Neural cell (in vitro differentiated cells): ENCODE measurements around the gene RALA. TPM values are rescaled to one million over a fixed set of nuclear protein-coding genes. Genes with fewer than 3 reads are reported as not detected.

ENCODE experiments used
- H2AFZ ChIP-seq: fragments of 200-600, 300-800 bp; sonication (generic), shearing (Covaris generic); 2 replicates; pipeline ENCODE4 v1.6.0; 2014; ENCODE audit warnings: low read depth, mild to moderate bottlenecking, antibody characterized with exemption, low read length, moderate library complexity
- H3F3A ChIP-seq: fragments of 200-600 bp; shearing (Covaris generic); 2 replicates; pipeline ENCODE4 v1.6.1; 2016; ENCODE audit warnings: mild to moderate bottlenecking, moderate library complexity, mixed read lengths, antibody characterized with exemption, low read length; ENCODE audit not compliant: insufficient read depth, poor library complexity, severe bottlenecking
- H3K27ac ChIP-seq: fragments of 200-600, 300-800 bp; sonication (generic), shearing (Covaris generic); 2 replicates; pipeline ENCODE4 v1.5.1; 2014; ENCODE audit warnings: mild to moderate bottlenecking, low read length, moderate library complexity
- H3K27me3 ChIP-seq: fragments of 300-800, 200-600 bp; sonication (generic), shearing (Covaris generic); 2 replicates; pipeline ENCODE4 v1.6.0; 2014; ENCODE audit warnings: mild to moderate bottlenecking, low read depth, low read length, moderate library complexity; ENCODE audit not compliant: insufficient read depth
- H3K36me3 ChIP-seq: fragments of 300-800, 200-600 bp; sonication (generic), shearing (Covaris generic); 2 replicates; pipeline ENCODE4 v1.5.1; 2014; ENCODE audit warnings: mild to moderate bottlenecking, antibody characterized with exemption, low read length, moderate library complexity; ENCODE audit not compliant: insufficient read depth
- H3K4me2 ChIP-seq: fragments of 300-800, 200-600 bp; sonication (generic), shearing (Covaris generic); 2 replicates; pipeline ENCODE4 v1.6.0; 2014; ENCODE audit warnings: mild to moderate bottlenecking, low read length
- H3K4me3 ChIP-seq: fragments of 300-800, 200-600 bp; sonication (generic), shearing (Covaris generic); 2 replicates; pipeline ENCODE4 v1.5.1; 2014; ENCODE audit warnings: mild to moderate bottlenecking, low read length, moderate library complexity
- H3K79me2 ChIP-seq: fragments of 200-600 bp; shearing (Covaris generic); replicated peaks from 2 replicates; pipeline ENCODE4 v1.6.0; 2014; ENCODE audit warnings: mild to moderate bottlenecking, low read length, moderate library complexity; ENCODE audit not compliant: insufficient read depth
- H3K9ac ChIP-seq: fragments of 300-800, 200-600 bp; sonication (generic), shearing (Covaris generic); 2 replicates; pipeline ENCODE4 v1.6.1; 2016; ENCODE audit warnings: mild to moderate bottlenecking, low read length, mixed read lengths
- H3K9me2 ChIP-seq: fragments of 200-600 bp; shearing (Covaris generic); 2 replicates; pipeline ENCODE4 v1.6.1; 2016; ENCODE audit warnings: mild to moderate bottlenecking, low read length, mixed read lengths; ENCODE audit not compliant: insufficient read depth
- H3K9me3 ChIP-seq: fragments of 200-600, 300-800 bp; sonication (generic), shearing (Covaris generic); 2 replicates; pipeline ENCODE4 v1.6.1; 2016; ENCODE audit warnings: mild to moderate bottlenecking, mixed run types, low read length, moderate library complexity, mixed read lengths
- H4K20me1 ChIP-seq: fragments of 200-600 bp; shearing (Covaris generic); 2 replicates; pipeline ENCODE4 v1.6.1; 2016; ENCODE audit warnings: mild to moderate bottlenecking, mixed run types; ENCODE audit not compliant: insufficient read depth
- CTCF ChIP-seq: fragments of 450-650 bp; IDR thresholded peaks from 2 replicates; pipeline ENCODE4 v1.5.1; 2014; ENCODE audit warnings: antibody characterized with exemption, mild to moderate bottlenecking, moderate library complexity; ENCODE audit not compliant: poor library complexity, severe bottlenecking
- EP300 ChIP-seq: fragments of 450-650 bp; conservative IDR thresholded peaks from 2 replicates; pipeline ENCODE4 v1.6.1; 2014; ENCODE audit warnings: antibody characterized with exemption, mild to moderate bottlenecking, moderate library complexity; ENCODE audit not compliant: poor library complexity, severe bottlenecking
- EZH2 ChIP-seq: fragments of 200-600, 300-800 bp; shearing (Covaris generic), sonication (generic); IDR thresholded peaks from 2 replicates; pipeline ENCODE4 v1.6.1; 2014; ENCODE audit warnings: antibody characterized with exemption, low read length, borderline replicate concordance, mild to moderate bottlenecking; ENCODE audit not compliant: insufficient read depth, poor library complexity, severe bottlenecking
- MXI1 ChIP-seq: fragments of 450-650 bp; conservative IDR thresholded peaks from 2 replicates; pipeline ENCODE4 v1.6.1; 2014; ENCODE audit warnings: antibody characterized with exemption, mild to moderate bottlenecking; ENCODE audit not compliant: poor library complexity, severe bottlenecking
- POLR2AphosphoS5 ChIP-seq: IDR thresholded peaks from 2 replicates; pipeline ENCODE4 v1.6.1; 2012
- RAD21 ChIP-seq: fragments of 450-650 bp; conservative IDR thresholded peaks from 2 replicates; pipeline ENCODE4 v1.6.1; 2014; ENCODE audit warnings: antibody characterized with exemption, mild to moderate bottlenecking, moderate library complexity
- SMC3 ChIP-seq: fragments of 450-650 bp; conservative IDR thresholded peaks from 2 replicates; pipeline ENCODE4 v1.6.1; 2014; ENCODE audit warnings: antibody characterized with exemption, mild to moderate bottlenecking, moderate library complexity; ENCODE audit not compliant: poor library complexity
- TAF1 ChIP-seq: IDR thresholded peaks from 2 replicates; pipeline ENCODE4 v1.6.1; 2012; ENCODE audit warnings: low read depth
- polyA plus RNA-seq: library from polyadenylated mRNA; depleted of rRNA; stranded (reverse); fragments of >200 nt; gene quantifications from 2 replicates; pipeline ENCODE4 v1.2.3, GENCODE V29; 2014
- TF ChIP-seq, protein P1 (sequence below): IDR thresholded peaks from 2 replicates; pipeline ENCODE4 v1.6.1; 2012; ENCODE audit warnings: borderline replicate concordance

Gene RALA
- polyA plus RNA-seq, 1 donor from 2014 or later: 36.2 TPM

DNA sequence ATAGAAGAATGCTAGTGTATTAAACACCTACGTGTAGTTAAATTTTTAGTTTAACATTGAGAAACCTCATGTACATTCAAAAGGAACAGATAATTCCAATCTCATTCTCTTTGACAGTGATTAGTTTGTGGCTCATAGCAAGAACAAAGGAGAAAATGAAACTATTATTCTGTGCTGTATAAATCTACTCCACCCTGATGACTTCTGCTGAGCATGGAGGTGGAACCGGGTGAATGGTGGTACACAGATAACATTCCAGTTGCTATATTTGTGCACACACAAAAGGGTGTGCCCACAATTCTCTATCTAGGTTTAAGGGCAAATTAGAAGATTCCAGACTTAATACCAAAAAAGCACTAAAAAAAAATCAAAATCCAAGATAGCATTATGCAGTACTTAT, 17.0 kb upstream of the RALA start:
- Histone ChIP-seq H3K79me2 (no peaks in the 10 kb centered on the region), H3F3A (no peaks in the 10 kb centered on the region), H3K9me3 (no peaks in the 10 kb centered on the region), H3K36me3 (no peaks in the 10 kb centered on the region), H3K4me3 (no peak overlapping the region), H4K20me1 (no peaks in the 10 kb centered on the region), H3K4me2 (no peak overlapping the region), H3K9ac (no peak overlapping the region), H2AFZ (no peak overlapping the region), H3K27me3 (peaks cover 15% of the 10 kb centered on the region), H3K27ac (no peak overlapping the region), H3K9me2 (no peaks in the 10 kb centered on the region)
- TF ChIP-seq EZH2 (no peak), MXI1 (no peak), CTCF (no peak), EP300 (no peak), POLR2AphosphoS5 (no peak), RAD21 (no peak), TAF1 (no peak), SMC3 (no peak)
- TF ChIP-seq, protein P1, sequence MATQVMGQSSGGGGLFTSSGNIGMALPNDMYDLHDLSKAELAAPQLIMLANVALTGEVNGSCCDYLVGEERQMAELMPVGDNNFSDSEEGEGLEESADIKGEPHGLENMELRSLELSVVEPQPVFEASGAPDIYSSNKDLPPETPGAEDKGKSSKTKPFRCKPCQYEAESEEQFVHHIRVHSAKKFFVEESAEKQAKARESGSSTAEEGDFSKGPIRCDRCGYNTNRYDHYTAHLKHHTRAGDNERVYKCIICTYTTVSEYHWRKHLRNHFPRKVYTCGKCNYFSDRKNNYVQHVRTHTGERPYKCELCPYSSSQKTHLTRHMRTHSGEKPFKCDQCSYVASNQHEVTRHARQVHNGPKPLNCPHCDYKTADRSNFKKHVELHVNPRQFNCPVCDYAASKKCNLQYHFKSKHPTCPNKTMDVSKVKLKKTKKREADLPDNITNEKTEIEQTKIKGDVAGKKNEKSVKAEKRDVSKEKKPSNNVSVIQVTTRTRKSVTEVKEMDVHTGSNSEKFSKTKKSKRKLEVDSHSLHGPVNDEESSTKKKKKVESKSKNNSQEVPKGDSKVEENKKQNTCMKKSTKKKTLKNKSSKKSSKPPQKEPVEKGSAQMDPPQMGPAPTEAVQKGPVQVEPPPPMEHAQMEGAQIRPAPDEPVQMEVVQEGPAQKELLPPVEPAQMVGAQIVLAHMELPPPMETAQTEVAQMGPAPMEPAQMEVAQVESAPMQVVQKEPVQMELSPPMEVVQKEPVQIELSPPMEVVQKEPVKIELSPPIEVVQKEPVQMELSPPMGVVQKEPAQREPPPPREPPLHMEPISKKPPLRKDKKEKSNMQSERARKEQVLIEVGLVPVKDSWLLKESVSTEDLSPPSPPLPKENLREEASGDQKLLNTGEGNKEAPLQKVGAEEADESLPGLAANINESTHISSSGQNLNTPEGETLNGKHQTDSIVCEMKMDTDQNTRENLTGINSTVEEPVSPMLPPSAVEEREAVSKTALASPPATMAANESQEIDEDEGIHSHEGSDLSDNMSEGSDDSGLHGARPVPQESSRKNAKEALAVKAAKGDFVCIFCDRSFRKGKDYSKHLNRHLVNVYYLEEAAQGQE: no peak

DNA sequence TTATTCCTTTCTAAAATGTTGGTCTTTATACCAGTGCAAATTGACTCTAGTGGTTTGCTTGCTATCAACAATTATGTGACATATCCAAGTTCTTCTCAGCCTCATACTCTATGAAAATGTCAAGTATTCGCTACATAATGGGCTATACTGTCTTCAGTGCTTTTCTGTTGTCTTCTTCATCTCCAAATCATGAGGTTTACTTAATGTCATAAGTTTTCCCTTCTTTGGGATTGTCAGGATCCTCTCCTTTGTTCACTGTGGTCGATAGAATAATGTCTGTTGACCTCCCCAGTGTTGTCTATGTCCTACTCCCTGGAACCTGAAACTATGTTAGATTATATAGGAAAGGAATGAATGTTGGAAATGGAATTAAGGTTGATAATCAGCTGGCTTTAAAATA, 16.4 kb upstream of the RALA start:
- peaks cover 15% of the 10 kb centered on the region for H3K27me3 ChIP-seq
- TF ChIP-seq EZH2: no peak
- no peak for TF ChIP-seq MXI1
- TF ChIP-seq CTCF: no peak
- TF ChIP-seq, protein P1: no peak
- no peak for TF ChIP-seq POLR2AphosphoS5
- no peak for TF ChIP-seq EP300
- no peak for TF ChIP-seq RAD21
- H4K20me1 ChIP-seq: no peaks in the 10 kb centered on the region
- no peak overlapping the region for H3K4me3 ChIP-seq
- H3K79me2 ChIP-seq: no peaks in the 10 kb centered on the region
- H3F3A ChIP-seq: no peaks in the 10 kb centered on the region
- no peak overlapping the region for H3K9ac ChIP-seq
- H2AFZ ChIP-seq: no peak overlapping the region
- H3K4me2 ChIP-seq: no peak overlapping the region
- H3K36me3 ChIP-seq: no peaks in the 10 kb centered on the region
- H3K27ac ChIP-seq: no peak overlapping the region
- no peaks in the 10 kb centered on the region for H3K9me2 ChIP-seq
- no peaks in the 10 kb centered on the region for H3K9me3 ChIP-seq
